GM12872 (cell line): ENCODE results near the gene G3BP2.

Experiments
- CTCF ChIP-seq: IDR thresholded peaks from 3 replicates; pipeline ENCODE4 v1.5.1; 2011; ENCODE audit warnings: low read depth, mild to moderate bottlenecking, low read length, moderate library complexity; ENCODE audit not compliant: insufficient read depth

Gene G3BP2

GRCh38 chr4:75630174-75630936 lies 42.9 kb downstream of the G3BP2 start, which contains the start of gene CDKL2:
Gene CDKL2 (minus strand): TSS chr4:75630528. CDS start chr4:75625988, 4,540 bp downstream.
- TF ChIP-seq CTCF = no peak

DNA sequence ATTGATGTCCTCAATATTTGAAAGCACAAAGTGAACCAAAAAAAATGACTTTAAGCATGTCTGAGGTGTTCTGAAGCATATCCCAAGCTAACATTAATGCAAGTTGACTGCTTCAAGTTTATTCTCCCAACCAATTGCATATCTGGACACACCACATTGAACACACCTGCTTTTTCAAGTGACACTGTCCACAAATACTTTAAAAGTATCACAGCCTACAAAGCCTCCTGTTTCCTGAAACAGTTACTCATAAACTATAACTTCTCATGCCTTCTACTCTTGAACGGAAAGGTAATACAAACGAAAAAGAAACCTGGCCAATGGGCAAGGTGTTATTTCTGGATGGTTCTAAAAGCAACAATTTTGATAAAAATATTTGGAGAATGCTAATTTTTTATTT lies 44.0 kb downstream of the G3BP2 start:
- TF ChIP-seq CTCF = no peak

DNA sequence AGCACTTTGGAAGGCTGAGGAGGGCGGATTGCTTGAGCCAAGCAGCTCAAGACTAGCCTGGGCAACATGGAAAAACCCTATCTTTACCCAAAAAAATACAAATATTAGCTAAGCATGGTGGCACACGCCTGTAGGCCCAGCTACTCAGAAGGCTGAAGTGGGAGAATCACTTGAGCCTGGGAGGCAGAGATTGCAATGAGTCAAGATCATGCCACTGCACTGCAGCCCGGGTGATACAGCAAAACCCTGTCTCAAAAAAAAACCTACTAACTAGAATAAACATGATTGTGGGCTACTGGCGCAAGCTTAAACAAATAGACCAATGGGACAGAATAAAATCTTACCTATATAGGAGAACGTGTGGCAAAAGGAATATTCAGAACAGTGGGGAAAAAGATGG lies 50.2 kb downstream of the G3BP2 start:
- no peak for TF ChIP-seq CTCF

- TF ChIP-seq CTCF = no peak
These were observed 51.5 kb downstream of the G3BP2 start for GRCh38 chr4:75621715-75622114.

DNA sequence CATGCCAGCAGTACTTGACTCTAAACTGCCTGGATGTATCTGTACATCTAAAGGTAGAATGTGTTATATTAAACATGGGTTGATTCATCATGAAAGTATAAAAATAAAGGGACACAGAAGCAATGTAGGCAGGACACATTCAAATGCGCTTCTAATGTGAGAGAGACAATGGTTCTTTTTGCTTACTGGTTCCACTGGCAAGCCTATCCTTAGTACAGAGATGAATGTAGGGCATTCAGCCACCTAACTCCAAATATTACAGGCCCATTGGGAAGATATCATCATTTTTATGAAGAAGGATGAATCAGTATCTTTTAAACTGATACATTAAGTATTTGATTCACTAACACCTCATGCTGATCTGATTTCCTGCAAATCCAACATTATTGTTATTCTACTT lies 60.9 kb downstream of the G3BP2 start:
- no peak for TF ChIP-seq CTCF

- TF ChIP-seq CTCF = no peak
These were observed 67.3 kb downstream of the G3BP2 start for GRCh38 chr4:75605928-75606327.

DNA sequence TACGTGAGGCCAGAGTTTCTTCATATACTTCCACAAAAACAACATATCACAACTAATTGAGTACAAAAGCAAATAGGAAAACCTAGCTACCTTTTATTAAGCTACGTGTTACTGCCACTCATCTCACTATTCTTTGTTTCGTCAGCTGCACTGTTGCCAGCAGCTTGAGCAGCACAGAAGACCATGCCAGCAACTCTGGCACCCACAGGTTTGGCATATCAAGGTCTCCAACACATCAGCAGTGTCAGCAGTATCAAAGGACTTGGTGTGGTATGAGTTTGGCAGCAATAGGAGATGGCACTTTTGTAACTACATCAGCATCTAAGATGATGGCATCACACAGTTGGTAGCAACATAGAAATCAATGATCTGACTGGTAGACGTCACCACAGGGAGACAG lies 73.6 kb downstream of the G3BP2 start:
- TF ChIP-seq CTCF = no peak

- TF ChIP-seq CTCF = no peak
These were observed 74.8 kb downstream of the G3BP2 start for GRCh38 chr4:75598390-75598789.
